Neuron (in vitro differentiated cells): ENCODE data around the gene GJD2.

Experiments used
- H2AFZ ChIP-seq: one replicate; pipeline ENCODE4 v1.6.1; 2013; ENCODE audit warnings: low read depth, mild to moderate bottlenecking, inconsistent platforms, low read length, moderate library complexity
- H3K27me3 ChIP-seq: one replicate; pipeline ENCODE4 v1.6.1; 2013; ENCODE audit warnings: low read length; ENCODE audit not compliant: insufficient read depth
- H3K36me3 ChIP-seq: one replicate; pipeline ENCODE4 v1.6.1; 2013; ENCODE audit warnings: low read length; ENCODE audit not compliant: insufficient read depth
- H3K4me1 ChIP-seq: one replicate; pipeline ENCODE4 v1.6.1; 2013; ENCODE audit warnings: low read length; ENCODE audit not compliant: insufficient read depth
- H3K4me3 ChIP-seq: 2 replicates; pipeline ENCODE4 v1.5.1; 2013; ENCODE audit warnings: mild to moderate bottlenecking, low read length, moderate library complexity
- H3K9me3 ChIP-seq: one replicate; pipeline ENCODE4 v1.6.1; 2013; ENCODE audit warnings: low read length

GJD2 gene

DNA sequence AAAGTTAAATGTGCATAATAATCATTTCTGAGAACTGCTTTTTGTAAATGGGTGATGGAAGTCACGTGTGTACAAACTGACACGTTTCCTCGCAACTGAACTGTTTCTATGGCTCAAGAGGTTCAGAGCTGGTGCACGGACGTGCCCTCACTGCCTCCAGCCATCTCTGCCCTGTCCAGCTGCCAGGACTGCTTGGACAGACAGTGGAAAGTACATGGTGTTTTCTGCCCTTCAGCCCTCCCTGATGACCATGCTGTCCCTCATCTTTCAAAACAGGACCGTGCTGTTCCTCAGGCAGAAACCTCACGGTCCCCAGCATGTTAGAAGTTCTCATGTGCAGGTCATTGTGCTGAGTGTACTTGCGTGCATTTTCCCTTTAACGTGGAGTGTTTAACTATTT lies 38.7 kb downstream of the GJD2 start:
- H3K4me1 ChIP-seq, result no peaks in the 10 kb centered on the region
- H3K27me3 ChIP-seq, result peaks cover 9% of the 10 kb centered on the region
- no peak overlapping the region for H3K4me3 ChIP-seq
- no peaks in the 10 kb centered on the region for H3K9me3 ChIP-seq
- H3K36me3 ChIP-seq, result no peaks in the 10 kb centered on the region
- no peak overlapping the region for H2AFZ ChIP-seq

DNA sequence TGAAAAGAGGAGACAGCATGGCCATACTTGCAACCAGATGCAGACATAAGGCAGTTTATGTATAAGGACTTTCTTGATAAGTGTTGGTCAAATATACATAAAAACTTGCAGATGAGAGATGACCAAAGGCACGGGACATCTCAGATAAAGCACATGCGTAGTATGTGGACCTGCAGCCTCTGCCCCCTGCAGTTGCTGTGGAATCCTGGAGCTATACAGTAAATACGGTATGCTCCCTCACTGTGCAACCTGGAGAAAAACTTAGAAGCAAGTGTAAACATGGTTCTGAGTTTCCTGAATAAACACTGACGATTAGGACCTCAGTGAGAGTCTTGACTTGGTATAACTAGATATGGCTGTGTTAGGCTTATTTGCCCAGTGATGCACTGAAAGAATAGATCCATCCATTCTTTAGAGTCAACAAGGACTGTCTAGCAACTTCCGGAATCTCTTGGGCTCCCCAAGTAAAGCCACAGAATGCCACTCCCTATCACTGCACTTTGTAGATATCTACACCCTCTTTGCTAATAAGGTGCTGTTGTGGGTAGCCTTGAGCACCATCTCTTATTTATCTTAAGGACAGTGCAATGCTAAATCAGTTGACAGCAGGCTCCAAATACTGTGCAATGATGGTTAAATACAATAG lies 40.2 kb downstream of the GJD2 start:
- H3K9me3 ChIP-seq, result no peaks in the 10 kb centered on the region
- H2AFZ ChIP-seq, result no peak overlapping the region
- H3K36me3 ChIP-seq, result no peaks in the 10 kb centered on the region
- no peaks in the 10 kb centered on the region for H3K4me1 ChIP-seq
- H3K27me3 ChIP-seq, result peaks cover 9% of the 10 kb centered on the region
- H3K4me3 ChIP-seq, result no peak overlapping the region

DNA sequence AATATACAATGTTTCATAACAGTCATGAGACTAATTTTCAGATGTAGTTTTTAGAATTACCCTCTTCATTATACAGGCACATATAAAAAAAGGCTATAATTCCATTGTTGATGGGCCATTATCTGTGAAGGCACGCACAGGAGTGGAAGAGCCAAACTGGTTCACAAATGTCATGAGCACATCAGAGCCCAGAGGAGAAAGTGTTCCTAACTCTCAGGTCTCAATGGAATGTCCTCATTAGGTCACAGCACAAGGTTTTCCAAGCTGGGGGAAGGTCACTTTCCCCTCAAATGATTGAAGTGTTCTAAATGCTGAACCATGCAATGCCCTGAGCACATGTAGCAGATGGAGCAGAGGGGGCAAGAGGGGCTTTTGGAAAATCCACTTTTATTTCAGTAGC lies 41.2 kb downstream of the GJD2 start:
- Histone ChIP-seq H2AFZ (no peak overlapping the region), H3K4me3 (no peak overlapping the region), H3K4me1 (no peaks in the 10 kb centered on the region), H3K9me3 (no peaks in the 10 kb centered on the region), H3K27me3 (peaks cover 12% of the 10 kb centered on the region), H3K36me3 (no peaks in the 10 kb centered on the region)

DNA sequence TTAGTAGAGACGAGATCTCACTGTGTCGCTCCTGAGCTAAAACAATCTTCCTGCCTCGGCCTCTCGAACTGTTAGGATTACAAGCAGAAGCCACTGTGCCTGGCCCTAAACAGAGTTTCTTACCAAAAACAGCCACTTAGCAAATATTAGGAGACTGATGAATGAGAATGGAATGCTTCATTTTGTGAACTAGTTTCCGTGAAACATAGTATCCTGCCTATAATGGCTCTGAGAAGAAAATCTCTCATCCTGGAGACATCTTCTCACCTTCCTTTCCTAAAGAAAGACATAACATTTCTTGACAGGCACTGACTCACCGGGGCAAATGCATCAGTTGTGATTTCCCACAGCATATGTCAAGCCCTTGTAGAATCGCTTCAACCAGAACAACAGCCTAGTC lies 44.9 kb downstream of the GJD2 start:
- H3K4me1 ChIP-seq, result no peaks in the 10 kb centered on the region
- H3K27me3 ChIP-seq, result peaks cover 7% of the 10 kb centered on the region
- H3K4me3 ChIP-seq, result no peak overlapping the region
- no peaks in the 10 kb centered on the region for H3K36me3 ChIP-seq
- no peaks in the 10 kb centered on the region for H3K9me3 ChIP-seq
- no peak overlapping the region for H2AFZ ChIP-seq

DNA sequence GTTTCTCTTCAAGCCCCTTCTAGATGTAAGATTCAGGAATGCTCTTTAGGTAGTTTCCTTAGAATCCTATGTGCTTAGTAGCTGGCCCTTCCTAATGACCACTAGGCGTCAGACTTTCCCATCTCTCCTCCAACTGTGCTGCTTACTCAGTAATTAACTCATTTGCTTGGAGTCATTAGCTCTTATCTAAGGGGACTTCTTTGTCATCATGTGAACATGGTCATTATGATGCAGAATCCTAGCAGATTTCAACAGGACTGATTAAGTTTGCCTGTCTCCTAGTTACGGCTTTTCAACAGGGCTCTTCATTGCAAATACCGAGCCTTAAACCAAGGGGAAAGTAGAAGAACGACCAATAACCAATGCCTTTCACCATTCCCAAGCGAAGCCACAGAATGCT lies 46.4 kb downstream of the GJD2 start:
- Histone ChIP-seq H3K36me3 (no peaks in the 10 kb centered on the region), H3K4me1 (no peaks in the 10 kb centered on the region), H3K27me3 (peaks cover 4% of the 10 kb centered on the region), H3K9me3 (no peaks in the 10 kb centered on the region), H3K4me3 (no peak overlapping the region), H2AFZ (no peak overlapping the region)

DNA sequence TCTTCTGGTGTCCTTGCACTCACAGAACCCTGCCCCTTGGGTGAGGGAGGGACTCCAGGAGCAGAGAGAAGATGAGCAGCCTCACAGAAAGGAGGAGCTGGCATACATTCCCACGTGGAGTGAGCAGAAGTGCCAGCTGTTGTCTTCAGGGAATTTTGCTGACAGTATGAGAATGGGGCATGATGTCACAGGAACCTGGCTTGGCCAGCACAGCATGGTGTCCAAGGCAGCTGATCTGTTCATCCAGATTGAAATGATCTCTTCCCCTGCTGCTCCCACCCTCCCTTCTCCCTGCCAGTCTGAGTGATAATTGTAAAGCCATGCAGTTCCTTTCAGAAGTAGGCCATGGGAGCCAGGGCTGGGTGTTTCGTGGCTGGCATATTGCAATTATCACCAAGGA lies 53.3 kb downstream of the GJD2 start:
- H3K4me1 ChIP-seq, result peaks cover 2% of the 10 kb centered on the region
- no peaks in the 10 kb centered on the region for H3K9me3 ChIP-seq
- H3K27me3 ChIP-seq, result peaks cover 2% of the 10 kb centered on the region
- no peaks in the 10 kb centered on the region for H3K36me3 ChIP-seq
- H2AFZ ChIP-seq, result no peak overlapping the region
- H3K4me3 ChIP-seq, result no peak overlapping the region
